HEK293 (cell line): ENCODE results near the gene GALT.

Experiments used
- CTCF ChIA-PET: fragments of 350-600 bp; formaldehyde crosslinking; extraction: SDS; loops from one replicate; lab custom pipeline; 2021; ENCODE audit warnings: antibody characterized with exemption; lab: Yijun Ruan, JAX
- POLR2A ChIA-PET: fragments of 300-600 bp; formaldehyde crosslinking; extraction: SDS; loops from one replicate; lab custom pipeline; 2020; ENCODE audit warnings: antibody characterized with exemption, inconsistent platforms; lab: Yijun Ruan, JAX
- H3K27ac ChIP-seq: fragments of 200-500 bp; sonication (Bioruptor generic); 2 replicates; pipeline ENCODE4 v1.5.1; 2014; ENCODE audit warnings: low read depth, low read length, control low read depth, inconsistent platforms; ENCODE audit errors: extremely low read depth
- H3K36me3 ChIP-seq, 2 experiments: fragments of 200-500 bp in 1 of 2; sonication (Bioruptor generic) in 1 of 2; 1 replicate in 1 of 2; 2 replicates in 1 of 2; pipeline ENCODE4 v1.5.1; 2014 to 2017; ENCODE audit warnings: inconsistent platforms in 2 of 2, low read length in 2 of 2; ENCODE audit not compliant: control insufficient read depth in 2 of 2, insufficient read depth in 1 of 2
- H3K4me1 ChIP-seq: fragments of 200-500 bp; sonication (Bioruptor generic); 2 replicates; pipeline ENCODE4 v1.5.1; 2014; ENCODE audit warnings: mild to moderate bottlenecking, low read length, inconsistent platforms; ENCODE audit not compliant: control insufficient read depth, insufficient read depth
- H3K4me3 ChIP-seq: 2 replicates; pipeline ENCODE4 v1.5.1; 2011; ENCODE audit warnings: low read depth, mild to moderate bottlenecking, control low read depth, low read length, moderate library complexity
- H3K9me3 ChIP-seq: fragments of 200-500 bp; sonication (Bioruptor generic); 2 replicates; pipeline ENCODE4 v1.5.1; 2014; ENCODE audit warnings: low read depth, low read length, inconsistent platforms; ENCODE audit not compliant: control insufficient read depth, insufficient read depth
- GLI4 ChIP-seq: fragments of 450-650 bp; formaldehyde crosslinking; IDR thresholded peaks from 2 replicates; pipeline ENCODE4 v1.5.1; 2016; ENCODE audit warnings: missing biosample characterization, missing genetic modification characterization
- IKZF3 ChIP-seq: fragments of 450-650 bp; IDR thresholded peaks from 2 replicates; pipeline ENCODE4 v1.5.0; 2018; ENCODE audit warnings: missing biosample characterization, mild to moderate bottlenecking, missing genetic modification characterization, moderate library complexity
- MEIS1 ChIP-seq: sonication (generic); formaldehyde crosslinking; IDR thresholded peaks from 2 replicates; pipeline ENCODE4 v1.8.1; 2022; ENCODE audit warnings: missing genetic modification reagents, mild to moderate bottlenecking, borderline replicate concordance
- SP7 ChIP-seq: fragments of 450-650 bp; formaldehyde crosslinking; IDR thresholded peaks from 2 replicates; pipeline ENCODE4 v1.5.1; 2016; ENCODE audit warnings: missing biosample characterization, missing genetic modification characterization
- ZNF114 ChIP-seq: fragments of 450-650 bp; formaldehyde crosslinking; IDR thresholded peaks from 2 replicates; pipeline ENCODE4 v1.5.0; 2017; ENCODE audit warnings: missing biosample characterization, missing genetic modification characterization
- ZNF202 ChIP-seq: fragments of 450-650 bp; formaldehyde crosslinking; IDR thresholded peaks from 2 replicates; pipeline ENCODE4 v1.5.1; 2016; ENCODE audit warnings: missing biosample characterization, missing genetic modification characterization, borderline replicate concordance
- ZNF23 ChIP-seq: fragments of 450-650 bp; formaldehyde crosslinking; IDR thresholded peaks from 2 replicates; pipeline ENCODE4 v1.5.1; 2016; ENCODE audit warnings: missing biosample characterization, missing genetic modification characterization, borderline replicate concordance
- ZNF239 ChIP-seq: fragments of 450-650 bp; formaldehyde crosslinking; IDR thresholded peaks from 2 replicates; pipeline ENCODE4 v1.5.1; 2016; ENCODE audit warnings: missing biosample characterization, missing genetic modification characterization
- ZNF274 ChIP-seq, 2 experiments: fragments of 200-500 bp in 1 of 2; fragments of 450-650 bp in 1 of 2; sonication (Bioruptor generic) in 1 of 2; formaldehyde crosslinking in 1 of 2; IDR thresholded peaks; 2 replicates each; pipeline versions ENCODE4 v1.5.1 to v1.6.1; 2014 to 2016; ENCODE audit warnings: borderline replicate concordance in 1 of 2, inconsistent platforms in 1 of 2, low read length in 1 of 2, missing biosample characterization in 1 of 2, missing genetic modification characterization in 1 of 2
- ZNF292 ChIP-seq: fragments of 450-650 bp; formaldehyde crosslinking; IDR thresholded peaks from 2 replicates; pipeline ENCODE4 v1.5.1; 2016; ENCODE audit warnings: low read depth, missing biosample characterization, missing genetic modification characterization, borderline replicate concordance
- ZNF341 ChIP-seq: fragments of 450-650 bp; formaldehyde crosslinking; IDR thresholded peaks from 2 replicates; pipeline ENCODE4; 2016; ENCODE audit warnings: low read depth, missing biosample characterization, missing genetic modification characterization
- ZNF473 ChIP-seq: fragments of 450-650 bp; formaldehyde crosslinking; IDR thresholded peaks from 2 replicates; pipeline ENCODE4 v1.5.1; 2017; ENCODE audit warnings: missing biosample characterization, missing genetic modification characterization
- ZNF549 ChIP-seq: fragments of 450-650 bp; IDR thresholded peaks from 2 replicates; pipeline ENCODE4 v1.5.1; 2018; ENCODE audit warnings: missing biosample characterization, missing genetic modification characterization, mild to moderate bottlenecking, inconsistent platforms, moderate library complexity
- ZNF76 ChIP-seq: fragments of 450-650 bp; formaldehyde crosslinking; IDR thresholded peaks from 2 replicates; pipeline ENCODE4; 2016; ENCODE audit warnings: low read depth, missing biosample characterization, missing genetic modification characterization, borderline replicate concordance
- ZSCAN30 ChIP-seq: fragments of 450-650 bp; IDR thresholded peaks from 2 replicates; pipeline ENCODE4 v1.5.1; 2018; ENCODE audit warnings: missing biosample characterization, mild to moderate bottlenecking, missing genetic modification characterization, moderate library complexity
- TF ChIP-seq, protein P1 (sequence below): fragments of 450-650 bp; formaldehyde crosslinking; IDR thresholded peaks from 2 replicates; pipeline ENCODE4 v1.5.1; 2017; ENCODE audit warnings: missing biosample characterization, mild to moderate bottlenecking, missing genetic modification characterization, moderate library complexity
- TF ChIP-seq, protein P2 (sequence below): fragments of 450-650 bp; formaldehyde crosslinking; IDR thresholded peaks from 2 replicates; pipeline ENCODE4 v1.5.1; 2016; ENCODE audit warnings: missing biosample characterization, missing genetic modification characterization
- TF ChIP-seq, protein P3 (sequence below): fragments of 450-650 bp; formaldehyde crosslinking; IDR thresholded peaks from 2 replicates; pipeline ENCODE4 v1.5.1; 2016; ENCODE audit warnings: missing biosample characterization, missing genetic modification characterization
- TF ChIP-seq, protein P4 (sequence below): fragments of 450-650 bp; formaldehyde crosslinking; IDR thresholded peaks from 2 replicates; pipeline ENCODE4 v1.5.1; 2016; ENCODE audit warnings: missing biosample characterization, missing genetic modification characterization
- TF ChIP-seq, protein P5 (sequence below): fragments of 450-650 bp; formaldehyde crosslinking; IDR thresholded peaks from 2 replicates; pipeline ENCODE4 v1.5.1; 2016; ENCODE audit warnings: missing biosample characterization, missing genetic modification characterization
- TF ChIP-seq, protein P6 (sequence below): fragments of 450-650 bp; formaldehyde crosslinking; IDR thresholded peaks from 2 replicates; pipeline ENCODE4 v1.5.1; 2017; ENCODE audit warnings: missing biosample characterization, missing genetic modification characterization
- TF ChIP-seq, protein P7 (sequence below): fragments of 450-650 bp; formaldehyde crosslinking; IDR thresholded peaks from 2 replicates; pipeline ENCODE4 v1.5.1; 2016; ENCODE audit warnings: missing biosample characterization, missing genetic modification characterization

GALT gene

DNA sequence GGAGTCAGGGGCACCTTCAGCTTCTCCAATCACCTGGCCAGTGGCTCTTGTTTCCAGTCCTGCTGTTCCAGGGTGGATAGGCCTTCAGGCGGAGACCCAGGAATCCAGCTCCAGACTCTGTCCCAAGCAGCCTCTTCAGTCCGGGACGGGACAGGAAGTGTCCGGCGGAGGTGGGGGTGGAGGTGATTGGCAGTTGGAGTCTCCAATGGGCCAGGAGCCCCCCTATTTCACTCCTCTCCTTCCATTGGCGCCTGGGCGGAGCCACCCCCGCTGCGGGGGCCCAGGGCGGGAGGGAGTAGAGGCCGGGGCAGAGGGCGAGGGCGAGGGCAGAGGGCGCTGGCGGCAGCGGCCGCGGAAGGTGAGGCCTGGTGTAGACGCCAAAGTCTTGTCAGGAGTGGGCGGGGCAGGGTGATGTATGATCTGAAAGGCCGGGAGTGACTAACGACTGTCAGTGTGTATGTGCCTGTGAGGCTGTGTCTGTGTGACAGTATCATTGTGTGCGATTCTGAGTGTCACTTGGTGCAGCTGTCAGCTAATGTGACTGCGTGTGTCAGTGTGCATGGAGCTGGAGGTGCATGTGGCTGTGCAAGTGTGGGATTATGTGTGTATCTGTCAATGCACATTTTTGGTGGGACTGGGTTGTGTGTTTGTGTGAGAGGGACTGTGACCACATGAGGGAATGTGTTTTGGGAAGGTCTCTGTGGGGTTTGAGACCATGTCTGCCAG, 5.6 kb downstream of the GALT start, which contains the start of gene IL11RA:
Gene IL11RA, plus strand, starts transcription at position 310 of the 726 bp plus-strand sequence. CDS start 3,033 bp downstream, outside the sequence.
- POLR2A ChIA-PET: interaction anchor here (0.6 to 2.8 kb wide), 7 partner anchors 8 to 418 kb away, joined by 3 to 21 read pairs (median 5); partner anchors contain the start of genes DCTN3 and SIGMAR1
- peaks cover 0 to 40% of the 10 kb centered on the region in 2 experiments; a peak in 2 of 3 replicates for H3K36me3 ChIP-seq
- H3K4me3 ChIP-seq: peak within 1 kb of the TSS; percentile 34
- no peaks in the 10 kb centered on the region for H3K9me3 ChIP-seq
- peaks cover 6% of the 10 kb centered on the region for H3K4me1 ChIP-seq
- peak within 1 kb of the TSS; percentile 29; the same call in 1 of the 2 replicates for H3K27ac ChIP-seq
- CTCF ChIA-PET: interaction anchor here (0.5 to 13.3 kb wide), 4 partner anchors 17 to 45 kb away, joined by 3 to 125 read pairs (median 4); partner anchors contain the start of gene SIGMAR1
- TF ChIP-seq SP7 (tag by site-specific recombination): peak; percentile 88
- no peak for TF ChIP-seq ZNF23 (tag by site-specific recombination)
- TF ChIP-seq, protein P1, sequence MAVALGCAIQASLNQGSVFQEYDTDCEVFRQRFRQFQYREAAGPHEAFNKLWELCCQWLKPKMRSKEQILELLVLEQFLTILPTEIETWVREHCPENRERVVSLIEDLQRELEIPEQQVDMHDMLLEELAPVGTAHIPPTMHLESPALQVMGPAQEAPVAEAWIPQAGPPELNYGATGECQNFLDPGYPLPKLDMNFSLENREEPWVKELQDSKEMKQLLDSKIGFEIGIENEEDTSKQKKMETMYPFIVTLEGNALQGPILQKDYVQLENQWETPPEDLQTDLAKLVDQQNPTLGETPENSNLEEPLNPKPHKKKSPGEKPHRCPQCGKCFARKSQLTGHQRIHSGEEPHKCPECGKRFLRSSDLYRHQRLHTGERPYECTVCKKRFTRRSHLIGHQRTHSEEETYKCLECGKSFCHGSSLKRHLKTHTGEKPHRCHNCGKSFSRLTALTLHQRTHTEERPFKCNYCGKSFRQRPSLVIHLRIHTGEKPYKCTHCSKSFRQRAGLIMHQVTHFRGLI: no peak
- TF ChIP-seq ZNF473 (tag by site-specific recombination): no peak
- TF ChIP-seq IKZF3 (tag by site-specific recombination): peak; percentile 70
- TF ChIP-seq ZSCAN30 (tag by site-specific recombination): no peak
- TF ChIP-seq, protein P2, sequence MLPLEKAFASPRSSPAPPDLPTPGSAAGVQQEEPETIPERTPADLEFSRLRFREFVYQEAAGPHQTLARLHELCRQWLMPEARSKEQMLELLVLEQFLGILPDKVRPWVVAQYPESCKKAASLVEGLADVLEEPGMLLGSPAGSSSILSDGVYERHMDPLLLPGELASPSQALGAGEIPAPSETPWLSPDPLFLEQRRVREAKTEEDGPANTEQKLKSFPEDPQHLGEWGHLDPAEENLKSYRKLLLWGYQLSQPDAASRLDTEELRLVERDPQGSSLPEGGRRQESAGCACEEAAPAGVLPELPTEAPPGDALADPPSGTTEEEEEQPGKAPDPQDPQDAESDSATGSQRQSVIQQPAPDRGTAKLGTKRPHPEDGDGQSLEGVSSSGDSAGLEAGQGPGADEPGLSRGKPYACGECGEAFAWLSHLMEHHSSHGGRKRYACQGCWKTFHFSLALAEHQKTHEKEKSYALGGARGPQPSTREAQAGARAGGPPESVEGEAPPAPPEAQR: no peak
- TF ChIP-seq, protein P3, sequence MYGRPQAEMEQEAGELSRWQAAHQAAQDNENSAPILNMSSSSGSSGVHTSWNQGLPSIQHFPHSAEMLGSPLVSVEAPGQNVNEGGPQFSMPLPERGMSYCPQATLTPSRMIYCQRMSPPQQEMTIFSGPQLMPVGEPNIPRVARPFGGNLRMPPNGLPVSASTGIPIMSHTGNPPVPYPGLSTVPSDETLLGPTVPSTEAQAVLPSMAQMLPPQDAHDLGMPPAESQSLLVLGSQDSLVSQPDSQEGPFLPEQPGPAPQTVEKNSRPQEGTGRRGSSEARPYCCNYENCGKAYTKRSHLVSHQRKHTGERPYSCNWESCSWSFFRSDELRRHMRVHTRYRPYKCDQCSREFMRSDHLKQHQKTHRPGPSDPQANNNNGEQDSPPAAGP (tag by site-specific recombination): peak; percentile 26; the same call in 1 of the 2 replicates
- TF ChIP-seq ZNF114 (tag by site-specific recombination): no peak
- TF ChIP-seq, protein P4, sequence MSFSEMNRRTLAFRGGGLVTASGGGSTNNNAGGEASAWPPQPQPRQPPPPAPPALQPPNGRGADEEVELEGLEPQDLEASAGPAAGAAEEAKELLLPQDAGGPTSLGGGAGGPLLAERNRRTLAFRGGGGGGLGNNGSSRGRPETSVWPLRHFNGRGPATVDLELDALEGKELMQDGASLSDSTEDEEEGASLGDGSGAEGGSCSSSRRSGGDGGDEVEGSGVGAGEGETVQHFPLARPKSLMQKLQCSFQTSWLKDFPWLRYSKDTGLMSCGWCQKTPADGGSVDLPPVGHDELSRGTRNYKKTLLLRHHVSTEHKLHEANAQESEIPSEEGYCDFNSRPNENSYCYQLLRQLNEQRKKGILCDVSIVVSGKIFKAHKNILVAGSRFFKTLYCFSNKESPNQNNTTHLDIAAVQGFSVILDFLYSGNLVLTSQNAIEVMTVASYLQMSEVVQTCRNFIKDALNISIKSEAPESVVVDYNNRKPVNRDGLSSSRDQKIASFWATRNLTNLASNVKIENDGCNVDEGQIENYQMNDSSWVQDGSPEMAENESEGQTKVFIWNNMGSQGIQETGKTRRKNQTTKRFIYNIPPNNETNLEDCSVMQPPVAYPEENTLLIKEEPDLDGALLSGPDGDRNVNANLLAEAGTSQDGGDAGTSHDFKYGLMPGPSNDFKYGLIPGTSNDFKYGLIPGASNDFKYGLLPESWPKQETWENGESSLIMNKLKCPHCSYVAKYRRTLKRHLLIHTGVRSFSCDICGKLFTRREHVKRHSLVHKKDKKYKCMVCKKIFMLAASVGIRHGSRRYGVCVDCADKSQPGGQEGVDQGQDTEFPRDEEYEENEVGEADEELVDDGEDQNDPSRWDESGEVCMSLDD (tag by site-specific recombination): no peak
- TF ChIP-seq ZNF202 (tag by site-specific recombination): no peak
- no peak for TF ChIP-seq ZNF239 (tag by site-specific recombination)
- no peak for TF ChIP-seq ZNF549
- no peak for TF ChIP-seq ZNF274 (IDR thresholded peaks at IDR 0.05; ENCODE audit: low read length)
- TF ChIP-seq ZNF274 (tag by site-specific recombination; IDR thresholded peaks at IDR 0.05; ENCODE audit: borderline replicate concordance): no peak
- TF ChIP-seq MEIS1 (CRISPR knock-in tag): 0 out of 2 replicates have a peak, but pooled peaks have one; percentile 36
- TF ChIP-seq, protein P5, sequence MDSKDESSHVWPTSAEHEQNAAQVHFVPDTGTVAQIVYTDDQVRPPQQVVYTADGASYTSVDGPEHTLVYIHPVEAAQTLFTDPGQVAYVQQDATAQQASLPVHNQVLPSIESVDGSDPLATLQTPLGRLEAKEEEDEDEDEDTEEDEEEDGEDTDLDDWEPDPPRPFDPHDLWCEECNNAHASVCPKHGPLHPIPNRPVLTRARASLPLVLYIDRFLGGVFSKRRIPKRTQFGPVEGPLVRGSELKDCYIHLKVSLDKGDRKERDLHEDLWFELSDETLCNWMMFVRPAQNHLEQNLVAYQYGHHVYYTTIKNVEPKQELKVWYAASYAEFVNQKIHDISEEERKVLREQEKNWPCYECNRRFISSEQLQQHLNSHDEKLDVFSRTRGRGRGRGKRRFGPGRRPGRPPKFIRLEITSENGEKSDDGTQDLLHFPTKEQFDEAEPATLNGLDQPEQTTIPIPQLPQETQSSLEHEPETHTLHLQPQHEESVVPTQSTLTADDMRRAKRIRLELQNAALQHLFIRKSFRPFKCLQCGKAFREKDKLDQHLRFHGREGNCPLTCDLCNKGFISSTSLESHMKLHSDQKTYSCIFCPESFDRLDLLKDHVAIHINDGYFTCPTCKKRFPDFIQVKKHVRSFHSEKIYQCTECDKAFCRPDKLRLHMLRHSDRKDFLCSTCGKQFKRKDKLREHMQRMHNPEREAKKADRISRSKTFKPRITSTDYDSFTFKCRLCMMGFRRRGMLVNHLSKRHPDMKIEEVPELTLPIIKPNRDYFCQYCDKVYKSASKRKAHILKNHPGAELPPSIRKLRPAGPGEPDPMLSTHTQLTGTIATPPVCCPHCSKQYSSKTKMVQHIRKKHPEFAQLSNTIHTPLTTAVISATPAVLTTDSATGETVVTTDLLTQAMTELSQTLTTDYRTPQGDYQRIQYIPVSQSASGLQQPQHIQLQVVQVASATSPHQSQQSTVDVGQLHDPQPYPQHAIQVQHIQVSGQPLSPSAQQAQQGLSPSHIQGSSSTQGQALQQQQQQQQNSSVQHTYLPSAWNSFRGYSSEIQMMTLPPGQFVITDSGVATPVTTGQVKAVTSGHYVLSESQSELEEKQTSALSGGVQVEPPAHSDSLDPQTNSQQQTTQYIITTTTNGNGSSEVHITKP (tag by site-specific recombination): no peak; the same call in 1 of the 2 replicates
- no peak for TF ChIP-seq ZNF76 (tag by site-specific recombination)
- TF ChIP-seq GLI4: no peak
- TF ChIP-seq ZNF292 (tag by site-specific recombination): no peak
- TF ChIP-seq, protein P6, sequence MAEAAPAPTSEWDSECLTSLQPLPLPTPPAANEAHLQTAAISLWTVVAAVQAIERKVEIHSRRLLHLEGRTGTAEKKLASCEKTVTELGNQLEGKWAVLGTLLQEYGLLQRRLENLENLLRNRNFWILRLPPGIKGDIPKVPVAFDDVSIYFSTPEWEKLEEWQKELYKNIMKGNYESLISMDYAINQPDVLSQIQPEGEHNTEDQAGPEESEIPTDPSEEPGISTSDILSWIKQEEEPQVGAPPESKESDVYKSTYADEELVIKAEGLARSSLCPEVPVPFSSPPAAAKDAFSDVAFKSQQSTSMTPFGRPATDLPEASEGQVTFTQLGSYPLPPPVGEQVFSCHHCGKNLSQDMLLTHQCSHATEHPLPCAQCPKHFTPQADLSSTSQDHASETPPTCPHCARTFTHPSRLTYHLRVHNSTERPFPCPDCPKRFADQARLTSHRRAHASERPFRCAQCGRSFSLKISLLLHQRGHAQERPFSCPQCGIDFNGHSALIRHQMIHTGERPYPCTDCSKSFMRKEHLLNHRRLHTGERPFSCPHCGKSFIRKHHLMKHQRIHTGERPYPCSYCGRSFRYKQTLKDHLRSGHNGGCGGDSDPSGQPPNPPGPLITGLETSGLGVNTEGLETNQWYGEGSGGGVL: peak; percentile 43
- TF ChIP-seq, protein P7, sequence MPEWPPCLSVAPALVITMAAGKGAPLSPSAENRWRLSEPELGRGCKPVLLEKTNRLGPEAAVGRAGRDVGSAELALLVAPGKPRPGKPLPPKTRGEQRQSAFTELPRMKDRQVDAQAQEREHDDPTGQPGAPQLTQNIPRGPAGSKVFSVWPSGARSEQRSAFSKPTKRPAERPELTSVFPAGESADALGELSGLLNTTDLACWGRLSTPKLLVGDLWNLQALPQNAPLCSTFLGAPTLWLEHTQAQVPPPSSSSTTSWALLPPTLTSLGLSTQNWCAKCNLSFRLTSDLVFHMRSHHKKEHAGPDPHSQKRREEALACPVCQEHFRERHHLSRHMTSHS: no peak
- TF ChIP-seq ZNF341 (tag by site-specific recombination): peak; percentile 36; the same call in 1 of the 2 replicates
